ENCODE measurements around the gene METTL3.

Gene METTL3

DNA sequence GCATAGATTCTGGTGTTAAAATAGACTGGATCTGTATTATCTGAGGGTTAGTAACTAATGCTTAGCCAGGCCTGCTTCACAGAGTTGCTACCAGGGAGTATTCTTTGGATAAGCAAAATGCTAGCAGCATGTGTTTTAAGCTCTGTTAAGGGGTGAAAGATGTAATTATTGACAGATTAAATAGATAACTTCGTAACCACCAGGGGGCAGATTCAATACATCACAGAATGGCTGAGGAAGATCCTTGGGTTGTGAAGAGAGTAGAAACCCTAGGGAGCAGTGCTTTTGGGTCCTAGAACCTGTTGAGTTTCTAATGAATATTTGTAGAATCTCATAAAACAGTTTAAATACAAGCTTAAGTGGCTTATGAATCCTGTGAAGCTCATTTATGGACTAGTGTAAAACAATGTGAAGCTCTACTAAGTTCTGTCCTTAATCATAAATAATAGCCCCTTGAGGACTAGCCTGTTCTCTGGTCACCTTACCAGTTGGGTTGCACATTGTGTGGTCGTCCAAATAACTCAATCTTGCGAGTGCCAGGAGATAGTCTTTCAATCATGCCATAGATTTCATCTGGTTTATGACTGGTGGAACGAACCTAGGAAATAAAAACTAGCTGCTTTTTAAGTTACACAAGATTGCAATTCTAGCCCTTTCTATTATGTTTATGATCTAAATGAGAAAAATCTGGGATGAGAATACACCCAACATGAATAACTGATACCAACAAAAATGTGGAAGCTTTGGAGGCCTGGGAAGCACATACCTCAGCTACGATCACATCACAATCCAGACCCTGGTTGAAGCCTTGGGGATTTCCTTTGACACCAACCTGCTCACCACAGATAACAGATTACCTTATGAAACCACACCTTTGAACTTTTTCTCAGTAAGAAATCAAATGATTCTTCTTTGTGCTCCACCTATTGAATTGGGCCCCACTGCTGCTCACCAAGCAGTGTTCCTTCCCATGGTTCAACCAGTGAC lies 12.3 kb downstream of the METTL3 start:
- Histone ChIP-seq H3K9ac (ENCODE audit: low read length) (no peak overlapping the region), H3K36me3 (ENCODE audit: control insufficient read depth, insufficient read depth, low read length) (peaks cover 24% of the 10 kb centered on the region), H3K27me3 (ENCODE audit: control insufficient read depth, insufficient read depth, low read length) (no peaks in the 10 kb centered on the region), H3K4me1 (ENCODE audit: control insufficient read depth, insufficient read depth, low read length) (no peaks in the 10 kb centered on the region), H3K27ac (ENCODE audit: low read depth, low read length) (peak overlapping the region; percentile 42), H3K4me3 (ENCODE audit: low read length) (no peak overlapping the region)

DNA sequence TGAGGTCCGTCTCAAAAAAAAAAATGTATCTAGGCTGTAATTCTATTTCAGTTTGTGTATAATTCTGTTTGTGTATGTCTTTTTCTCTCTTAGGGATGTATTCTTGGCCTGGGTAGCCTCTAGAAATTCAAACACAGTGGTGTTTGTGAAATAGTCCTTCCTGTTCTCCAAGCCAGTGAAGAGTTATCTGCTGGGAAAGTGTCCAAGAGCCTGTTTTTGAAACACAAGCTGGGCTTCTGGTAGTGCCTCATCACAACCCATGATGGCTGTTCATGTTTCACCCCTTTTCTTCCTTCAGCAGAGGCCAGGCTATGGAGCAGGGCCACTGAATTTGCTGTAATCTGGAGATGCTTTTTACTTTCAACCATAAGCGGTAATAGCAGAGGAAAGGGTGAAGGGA lies 14.7 kb downstream of the METTL3 start:
- Histone ChIP-seq H3K27ac (ENCODE audit: low read depth, low read length) (no peak overlapping the region), H3K36me3 (ENCODE audit: control insufficient read depth, insufficient read depth, low read length) (peaks cover 24% of the 10 kb centered on the region), H3K27me3 (ENCODE audit: control insufficient read depth, insufficient read depth, low read length) (no peaks in the 10 kb centered on the region), H3K9ac (ENCODE audit: low read length) (no peak overlapping the region), H3K4me3 (ENCODE audit: low read length) (no peak overlapping the region), H3K4me1 (ENCODE audit: control insufficient read depth, insufficient read depth, low read length) (no peaks in the 10 kb centered on the region)

DNA sequence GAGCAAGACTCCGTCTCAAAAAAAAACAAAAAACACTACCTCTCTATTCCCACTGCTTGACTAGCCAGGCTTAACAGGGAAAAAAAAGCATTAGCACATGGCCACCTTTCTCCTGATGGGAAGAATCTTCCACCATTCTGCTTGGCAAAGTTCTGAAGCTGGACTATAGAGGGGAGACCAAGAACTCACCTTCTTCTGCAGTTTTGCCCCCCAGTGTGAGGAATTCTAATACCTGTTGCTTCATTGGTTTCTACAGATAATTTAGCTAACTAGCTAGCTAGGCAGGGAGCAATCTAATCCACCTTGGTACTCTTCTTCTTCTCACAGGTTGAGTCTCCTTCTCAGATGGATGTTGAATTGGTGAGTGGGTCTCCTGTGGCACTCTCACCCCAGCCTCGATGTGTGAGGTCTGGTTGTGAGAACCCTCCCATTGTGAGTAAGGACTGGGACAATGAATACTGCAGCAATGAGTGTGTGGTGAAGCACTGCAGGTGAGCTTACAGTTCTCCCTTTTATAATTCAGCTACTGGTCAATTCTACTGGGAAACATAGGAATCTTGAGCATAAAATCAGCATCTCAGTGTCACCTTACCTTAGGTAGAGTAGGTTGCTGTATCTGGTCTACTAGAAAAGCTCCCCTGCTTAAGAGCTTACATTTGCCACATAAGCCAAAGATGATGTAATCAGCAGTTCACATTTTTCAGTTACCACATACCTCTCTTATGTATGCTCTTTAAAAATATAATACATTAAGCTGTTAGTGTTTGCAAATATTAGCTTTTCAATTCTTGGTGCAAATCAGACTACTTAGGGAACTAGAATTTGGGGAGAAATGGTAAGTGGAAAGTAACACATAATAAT lies 16.0 kb downstream of the METTL3 start:
- Histone ChIP-seq H3K27ac (ENCODE audit: low read depth, low read length) (no peak overlapping the region), H3K9ac (ENCODE audit: low read length) (no peak overlapping the region), H3K4me3 (ENCODE audit: low read length) (no peak overlapping the region), H3K4me1 (ENCODE audit: control insufficient read depth, insufficient read depth, low read length) (no peaks in the 10 kb centered on the region), H3K36me3 (ENCODE audit: control insufficient read depth, insufficient read depth, low read length) (peaks cover 26% of the 10 kb centered on the region), H3K27me3 (ENCODE audit: control insufficient read depth, insufficient read depth, low read length) (no peaks in the 10 kb centered on the region)

DNA sequence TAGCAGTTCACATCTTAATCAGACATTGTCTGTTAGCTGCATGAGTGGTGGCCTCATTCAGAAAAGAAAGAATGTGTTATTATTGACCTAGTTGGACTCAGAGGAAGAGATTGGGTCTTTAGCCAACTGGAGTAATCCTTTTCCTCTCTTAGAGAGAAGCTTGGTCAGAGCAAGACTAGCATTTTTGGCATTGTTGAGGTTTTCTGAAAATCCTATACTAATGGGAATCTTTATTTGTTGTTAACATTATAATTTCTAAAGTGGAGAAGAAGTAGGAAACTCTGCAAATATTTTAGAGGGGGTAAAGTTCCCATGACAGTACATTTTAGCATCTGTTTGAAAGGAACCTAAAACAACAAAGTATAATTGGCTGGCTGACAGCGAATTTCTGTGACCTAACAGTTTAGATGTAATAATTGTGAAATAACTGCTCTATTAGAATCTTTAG lies 24.5 kb downstream of the METTL3 start:
- Histone ChIP-seq H3K4me3 (ENCODE audit: low read length) (no peak overlapping the region), H3K4me1 (ENCODE audit: control insufficient read depth, insufficient read depth, low read length) (no peaks in the 10 kb centered on the region), H3K9ac (ENCODE audit: low read length) (no peak overlapping the region), H3K36me3 (ENCODE audit: control insufficient read depth, insufficient read depth, low read length) (peaks cover 15% of the 10 kb centered on the region), H3K27me3 (ENCODE audit: control insufficient read depth, insufficient read depth, low read length) (no peaks in the 10 kb centered on the region), H3K27ac (ENCODE audit: low read depth, low read length) (no peak overlapping the region)

DNA sequence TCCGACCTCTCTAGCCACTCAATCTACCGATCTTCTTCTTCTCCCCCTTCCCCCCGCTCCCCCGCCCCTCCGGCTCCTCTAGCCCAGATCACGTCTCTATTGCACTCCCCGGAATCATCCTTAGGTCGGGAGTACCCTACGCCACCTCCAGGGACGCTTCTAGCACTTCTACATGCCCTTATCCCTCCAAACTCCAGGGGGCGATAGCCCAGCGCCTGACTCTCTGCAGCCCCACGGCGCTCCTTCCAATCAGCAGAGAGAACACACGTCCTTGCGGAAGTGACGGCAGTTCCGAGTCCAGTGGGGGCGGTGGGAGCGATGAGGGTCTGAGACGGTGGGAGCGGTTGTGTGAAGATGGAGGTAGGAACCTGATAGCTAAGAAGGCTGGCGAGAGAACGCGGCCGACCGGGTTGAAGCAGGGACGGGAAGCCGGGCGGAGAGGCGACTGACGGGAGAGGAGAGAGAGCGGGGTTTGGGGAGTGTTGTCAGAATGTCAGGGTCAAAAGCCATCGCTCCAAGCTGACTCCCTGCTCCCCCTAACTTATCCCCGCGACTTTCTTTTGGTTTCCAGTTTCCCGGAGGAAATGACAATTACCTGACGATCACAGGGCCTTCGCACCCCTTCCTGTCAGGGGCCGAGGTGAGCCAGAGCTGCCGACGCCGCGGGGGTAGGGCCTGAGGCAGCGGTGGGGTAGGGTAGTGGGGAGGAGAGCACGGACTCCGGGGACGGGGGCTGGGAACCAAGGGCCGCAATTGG lies 34.0 kb downstream of the METTL3 start, which contains the start of the genes RAB2B and TOX4:
TSS of gene RAB2B (minus strand) at position 35 of the 757 bp plus-strand sequence. CDS start 87 bp downstream, outside the sequence.
TSS of gene TOX4 (plus strand) at position 271 of the 757 bp plus-strand sequence. CDS start at position 355, 84 bp downstream.
- Histone ChIP-seq H3K9ac (ENCODE audit: low read length) (peak within 1 kb of the TSS; percentile 97), H3K27ac (ENCODE audit: low read depth, low read length) (peak within 1 kb of the TSS; percentile 92), H3K4me1 (ENCODE audit: control insufficient read depth, insufficient read depth, low read length) (peaks cover 9% of the 10 kb centered on the region), H3K36me3 (ENCODE audit: control insufficient read depth, insufficient read depth, low read length) (peaks cover 3% of the 10 kb centered on the region), H3K4me3 (ENCODE audit: low read length) (peak within 1 kb of the TSS; percentile 91), H3K27me3 (ENCODE audit: control insufficient read depth, insufficient read depth, low read length) (no peaks in the 10 kb centered on the region)

DNA sequence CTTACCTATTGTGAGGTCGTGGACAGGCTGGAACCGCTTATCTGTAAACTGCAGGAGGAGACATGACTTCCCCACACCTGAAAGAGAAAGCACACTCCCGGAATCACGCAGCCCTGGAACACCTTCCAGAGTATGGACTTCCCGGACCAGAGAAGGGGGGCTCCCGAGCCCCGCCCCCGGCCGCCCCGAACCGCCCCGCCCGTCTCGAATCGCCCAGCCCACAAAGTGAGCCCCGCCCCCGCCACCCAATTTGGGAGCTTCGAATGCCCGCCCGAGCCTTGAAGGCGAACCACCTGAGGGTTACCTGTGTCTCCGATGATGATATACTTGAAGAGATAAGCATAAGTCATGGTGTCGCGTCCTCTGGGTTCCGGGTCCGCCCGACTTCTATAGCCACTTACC lies 34.6 kb downstream of the METTL3 start:
- Histone ChIP-seq H3K4me1 (ENCODE audit: control insufficient read depth, insufficient read depth, low read length) (peaks cover 9% of the 10 kb centered on the region), H3K4me3 (ENCODE audit: low read length) (peak overlapping the region; percentile 57), H3K27ac (ENCODE audit: low read depth, low read length) (peak overlapping the region; percentile 92), H3K27me3 (ENCODE audit: control insufficient read depth, insufficient read depth, low read length) (no peaks in the 10 kb centered on the region), H3K36me3 (ENCODE audit: control insufficient read depth, insufficient read depth, low read length) (peaks cover 3% of the 10 kb centered on the region), H3K9ac (ENCODE audit: low read length) (peak overlapping the region; percentile 1)

DNA sequence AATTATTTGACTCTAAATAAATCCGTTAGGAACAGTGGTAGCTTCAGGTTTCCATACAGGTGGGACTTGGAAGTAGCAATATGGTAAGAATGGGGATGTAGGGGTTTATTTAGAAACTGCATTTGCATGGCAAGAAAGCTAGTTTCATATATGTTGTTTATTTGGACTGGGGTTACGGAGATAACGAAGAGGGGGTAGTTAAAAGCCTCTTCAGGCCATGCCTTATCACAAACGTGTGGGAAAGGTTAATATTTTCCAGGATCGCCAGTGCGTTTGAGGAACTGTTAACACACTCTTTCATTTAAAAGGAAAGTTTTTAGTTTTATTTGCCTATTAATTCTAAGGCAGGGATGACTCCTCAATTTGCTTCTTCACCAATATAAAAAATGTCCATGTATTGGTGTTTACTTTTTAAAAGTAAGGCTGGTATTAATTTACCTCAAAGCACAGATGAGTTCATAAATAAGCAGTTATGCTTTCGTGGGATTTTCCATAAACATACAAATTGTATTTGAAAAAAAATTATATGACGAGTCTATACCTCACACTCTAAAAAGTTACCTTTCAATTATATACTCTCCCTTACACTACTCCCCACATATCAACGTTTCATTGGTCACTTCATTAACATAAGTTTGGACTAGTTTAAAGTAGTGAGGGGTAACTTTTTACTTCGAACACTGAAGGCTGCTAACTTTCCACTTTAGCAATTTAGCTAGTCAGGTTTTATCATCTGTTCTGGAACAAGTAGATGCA lies 35.2 kb downstream of the METTL3 start:
- Histone ChIP-seq H3K9ac (ENCODE audit: low read length) (peak overlapping the region; percentile 1), H3K4me3 (ENCODE audit: low read length) (peak overlapping the region; percentile 57), H3K4me1 (ENCODE audit: control insufficient read depth, insufficient read depth, low read length) (peaks cover 9% of the 10 kb centered on the region), H3K36me3 (ENCODE audit: control insufficient read depth, insufficient read depth, low read length) (no peaks in the 10 kb centered on the region), H3K27ac (ENCODE audit: low read depth, low read length) (peak overlapping the region; percentile 92), H3K27me3 (ENCODE audit: control insufficient read depth, insufficient read depth, low read length) (no peaks in the 10 kb centered on the region)

DNA sequence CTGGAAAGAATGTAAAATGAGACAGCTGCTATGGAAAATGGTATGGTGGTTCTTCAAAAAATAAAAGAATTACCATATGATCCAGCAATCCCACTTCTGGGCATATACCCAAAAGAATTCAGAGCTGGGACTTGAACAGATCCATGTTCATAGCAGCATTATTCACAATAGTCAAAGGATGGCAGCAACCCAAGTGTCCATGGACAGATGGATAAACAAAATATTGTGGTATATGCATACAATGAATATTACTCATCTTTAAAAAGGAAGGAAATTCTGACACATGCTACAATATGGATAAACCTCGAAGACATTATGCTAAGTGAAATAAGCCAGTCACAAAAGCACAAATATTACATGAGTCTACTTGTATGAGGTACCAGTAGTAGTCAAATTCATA lies 43.5 kb downstream of the METTL3 start:
- peaks cover 4% of the 10 kb centered on the region for H3K36me3 ChIP-seq (ENCODE audit: control insufficient read depth, insufficient read depth, low read length)
- no peak overlapping the region for H3K27ac ChIP-seq (ENCODE audit: low read depth, low read length)
- no peak overlapping the region for H3K9ac ChIP-seq (ENCODE audit: low read length)
- no peaks in the 10 kb centered on the region for H3K27me3 ChIP-seq (ENCODE audit: control insufficient read depth, insufficient read depth, low read length)
- no peaks in the 10 kb centered on the region for H3K4me1 ChIP-seq (ENCODE audit: control insufficient read depth, insufficient read depth, low read length)
- H3K4me3 ChIP-seq (ENCODE audit: low read length) = no peak overlapping the region

DNA sequence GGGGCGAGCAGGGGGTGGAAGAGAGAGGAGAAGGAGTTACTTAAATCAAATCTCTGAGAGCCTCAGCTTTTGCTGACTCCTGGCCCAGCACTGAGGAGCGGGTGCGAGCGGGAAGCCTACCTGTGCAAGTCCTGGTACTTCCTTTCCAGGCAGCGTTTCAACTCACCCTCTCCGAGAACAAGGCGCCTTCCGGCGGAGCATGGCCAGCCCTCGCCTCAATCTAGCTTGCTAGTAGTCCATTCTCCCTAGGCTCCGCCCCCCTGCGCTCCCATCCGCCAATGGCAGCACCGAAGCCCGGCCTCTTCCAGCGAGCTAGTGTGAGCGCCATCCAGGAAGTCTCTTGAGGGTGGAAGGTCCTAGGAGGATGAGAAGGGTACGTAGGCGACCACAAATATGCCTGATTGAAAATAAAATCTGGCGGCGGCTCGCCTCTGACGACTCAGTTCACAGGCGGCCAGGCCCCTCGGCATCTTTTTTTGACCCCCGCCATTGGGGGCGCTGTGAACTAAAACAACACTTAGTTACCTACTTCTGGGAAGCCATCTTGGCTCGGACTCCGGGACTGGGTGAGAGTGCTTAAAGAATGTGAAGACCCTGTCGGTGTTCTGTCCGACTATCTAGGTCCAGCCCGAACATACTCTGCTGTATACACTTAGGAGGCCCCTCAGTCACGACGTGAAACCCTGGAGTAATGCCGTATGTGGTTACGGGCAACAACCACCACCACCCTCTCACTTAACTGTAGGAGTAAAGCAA lies 55.0 kb downstream of the METTL3 start, which contains the start of gene CHD8:
TSS of gene CHD8 (minus strand) at position 212 of the 756 bp plus-strand sequence. CDS start 24,480 bp downstream, outside the sequence.
- Histone ChIP-seq H3K4me3 (ENCODE audit: low read length) (peak within 1 kb of the TSS; percentile 73), H3K27ac (ENCODE audit: low read depth, low read length) (peak within 1 kb of the TSS; percentile 95), H3K27me3 (ENCODE audit: control insufficient read depth, insufficient read depth, low read length) (no peaks in the 10 kb centered on the region), H3K9ac (ENCODE audit: low read length) (peak within 1 kb of the TSS; percentile 81), H3K4me1 (ENCODE audit: control insufficient read depth, insufficient read depth, low read length) (peaks cover 6% of the 10 kb centered on the region), H3K36me3 (ENCODE audit: control insufficient read depth, insufficient read depth, low read length) (peaks cover 8% of the 10 kb centered on the region)

DNA sequence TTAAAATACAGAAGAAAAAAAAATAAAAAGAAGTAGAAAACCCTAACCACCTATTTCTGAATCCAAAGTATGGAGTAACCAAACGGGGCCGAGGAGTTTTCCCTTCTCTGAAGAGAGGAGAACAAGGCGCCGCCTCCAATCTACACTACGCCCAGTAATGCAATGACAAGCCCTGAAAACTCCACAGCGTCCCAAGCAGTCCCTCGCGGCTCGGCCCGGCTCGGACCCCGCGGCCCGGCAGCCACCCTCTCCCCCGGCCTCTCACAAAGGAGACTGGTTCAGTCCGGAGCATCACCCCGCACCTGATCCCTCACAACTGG lies 55.6 kb downstream of the METTL3 start:
- peaks cover 6% of the 10 kb centered on the region for H3K4me1 ChIP-seq (ENCODE audit: control insufficient read depth, insufficient read depth, low read length)
- H3K27me3 ChIP-seq (ENCODE audit: control insufficient read depth, insufficient read depth, low read length) = no peaks in the 10 kb centered on the region

More for the DNA sequence above, 55.6 kb downstream of the METTL3 start:
- peaks cover 5% of the 10 kb centered on the region for H3K36me3 ChIP-seq (ENCODE audit: control insufficient read depth, insufficient read depth, low read length)
- H3K27ac ChIP-seq (ENCODE audit: low read depth, low read length) = peak overlapping the region; percentile 65
- peak overlapping the region; percentile 66 for H3K4me3 ChIP-seq (ENCODE audit: low read length)
- H3K9ac ChIP-seq (ENCODE audit: low read length) = peak overlapping the region; percentile 16
